GM19099 (cell line): ENCODE results near the gene COL28A1.

ENCODE experiments used
- POLR2A ChIP-seq: IDR thresholded peaks from 3 replicates; pipeline ENCODE4 v1.6.1; 2011; ENCODE audit warnings: low read depth; ENCODE audit not compliant: insufficient read length; ENCODE audit errors: extremely low read depth

COL28A1 gene

DNA sequence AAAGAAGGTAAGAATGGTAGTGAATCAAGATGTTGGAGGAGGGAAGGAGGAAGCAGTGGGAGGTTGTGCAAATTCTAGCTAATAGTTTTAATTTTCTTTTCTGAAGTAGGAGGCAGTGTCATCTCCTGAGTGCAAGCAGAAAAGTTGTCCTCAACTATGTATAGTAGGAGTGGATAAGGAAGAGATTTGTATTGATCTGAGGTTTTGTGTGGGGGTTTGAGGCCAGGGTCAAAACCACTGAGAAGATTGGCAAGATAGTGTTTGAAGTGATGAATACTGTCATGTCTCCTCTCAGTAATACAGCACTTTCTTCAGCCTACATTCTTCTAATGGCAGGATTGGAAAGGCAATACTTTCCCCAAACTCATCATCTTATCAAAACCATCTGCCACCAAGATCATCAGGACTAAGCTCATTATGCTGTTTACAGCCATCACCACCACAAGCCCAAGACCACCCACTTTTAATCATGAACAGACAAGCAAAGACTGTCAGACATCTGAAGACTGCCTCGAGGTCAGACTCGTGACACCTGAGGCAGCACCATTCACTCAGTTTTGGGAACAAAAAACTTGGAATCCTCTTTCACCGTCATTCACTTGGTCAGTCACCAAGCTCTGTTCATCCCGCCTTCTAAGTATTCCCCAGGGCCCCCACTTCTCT, 29.5 kb upstream of the COL28A1 start:
- TF ChIP-seq POLR2A = no peak

GRCh38 chr7:7564323-7564780, 28.7 kb upstream of the COL28A1 start:
- no peak for TF ChIP-seq POLR2A

DNA sequence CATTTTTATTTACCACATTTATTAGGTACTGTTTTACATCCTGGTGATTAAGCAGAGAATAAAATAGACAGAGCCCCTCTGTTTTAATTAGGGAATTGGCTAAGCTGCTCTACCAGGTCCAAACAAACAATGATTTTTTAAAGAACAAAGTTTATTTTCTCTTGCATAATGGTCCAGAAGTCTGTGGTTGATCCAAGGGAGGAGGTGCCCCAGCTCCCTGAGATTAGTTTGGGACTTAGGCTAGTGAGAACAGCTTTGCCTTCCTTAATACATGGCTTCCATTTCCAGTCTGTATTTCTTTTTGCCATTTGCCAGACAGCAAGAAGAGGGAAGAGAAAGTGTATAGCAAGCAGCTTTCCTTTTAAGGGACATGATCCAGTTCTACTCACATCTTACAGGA, 28.1 kb upstream of the COL28A1 start:
- TF ChIP-seq POLR2A = no peak

GRCh38 chr7:7563269-7563668, 27.6 kb upstream of the COL28A1 start:
- no peak for TF ChIP-seq POLR2A

GRCh38 chr7:7562736-7563135, 27.1 kb upstream of the COL28A1 start:
- no peak for TF ChIP-seq POLR2A

GRCh38 chr7:7557252-7557651, 21.6 kb upstream of the COL28A1 start:
- TF ChIP-seq POLR2A = no peak

DNA sequence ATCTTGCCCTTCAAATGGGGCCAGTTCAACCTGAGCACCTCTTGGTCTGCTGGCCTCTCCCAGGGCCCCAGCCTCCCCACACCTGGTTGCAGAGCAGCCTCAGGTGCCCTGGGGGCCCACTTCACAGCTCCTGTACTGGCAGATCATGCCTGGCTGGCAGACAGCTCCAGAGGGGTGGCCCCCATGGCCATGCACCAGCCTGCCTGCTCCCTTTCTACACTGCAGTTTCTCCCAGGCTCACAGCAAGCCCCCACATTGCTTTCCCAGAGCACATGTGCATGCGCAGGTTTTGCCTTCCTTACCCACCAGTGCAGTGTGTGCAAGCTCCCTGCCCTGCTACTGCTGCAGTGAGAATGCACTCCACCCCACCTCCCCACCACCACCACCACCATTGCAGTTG, 21.2 kb upstream of the COL28A1 start:
- TF ChIP-seq POLR2A = no peak

DNA sequence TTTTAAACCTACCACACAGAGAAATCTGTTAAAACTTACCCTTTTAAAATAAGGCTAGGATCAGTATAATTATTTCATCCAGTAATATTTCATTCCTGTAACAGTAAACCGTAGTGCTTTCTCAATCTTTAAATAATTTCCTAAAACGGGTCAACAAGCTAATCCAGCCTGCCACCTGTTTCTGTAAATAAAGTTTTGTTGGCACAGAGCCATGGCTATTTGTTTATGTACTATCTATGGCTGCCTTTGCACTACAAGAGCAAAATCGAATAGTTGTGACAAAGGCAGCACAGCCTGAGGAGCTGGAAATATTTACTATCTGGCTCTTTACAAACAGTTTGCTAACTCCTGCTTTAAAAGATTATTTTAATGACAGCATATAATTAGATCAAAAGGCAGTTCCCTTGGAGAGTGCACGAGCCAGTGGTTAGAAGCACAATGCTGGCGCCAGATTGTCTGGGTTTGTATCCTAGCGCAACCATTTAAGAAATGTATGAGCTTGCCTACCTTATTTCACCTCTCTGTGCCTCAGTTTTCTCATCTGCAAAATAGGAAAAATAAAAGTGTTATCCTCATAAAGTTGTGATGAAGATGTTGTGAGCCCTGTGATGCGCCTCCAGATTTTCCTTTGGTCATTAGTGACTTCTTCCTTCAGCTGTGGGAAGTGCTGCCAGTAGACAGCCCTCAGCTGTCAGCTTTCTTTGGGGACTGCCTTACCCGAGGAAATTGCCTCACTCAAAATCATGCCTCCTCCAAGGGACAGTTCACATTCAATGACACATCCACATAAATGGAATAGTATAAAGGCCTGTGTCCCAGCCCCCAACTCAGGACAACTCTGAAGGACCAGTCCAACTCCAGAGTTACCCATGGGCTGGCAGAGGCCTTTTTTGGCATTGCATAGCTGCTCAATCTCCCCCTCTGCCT, 19.2 kb upstream of the COL28A1 start:
- no peak for TF ChIP-seq POLR2A

DNA sequence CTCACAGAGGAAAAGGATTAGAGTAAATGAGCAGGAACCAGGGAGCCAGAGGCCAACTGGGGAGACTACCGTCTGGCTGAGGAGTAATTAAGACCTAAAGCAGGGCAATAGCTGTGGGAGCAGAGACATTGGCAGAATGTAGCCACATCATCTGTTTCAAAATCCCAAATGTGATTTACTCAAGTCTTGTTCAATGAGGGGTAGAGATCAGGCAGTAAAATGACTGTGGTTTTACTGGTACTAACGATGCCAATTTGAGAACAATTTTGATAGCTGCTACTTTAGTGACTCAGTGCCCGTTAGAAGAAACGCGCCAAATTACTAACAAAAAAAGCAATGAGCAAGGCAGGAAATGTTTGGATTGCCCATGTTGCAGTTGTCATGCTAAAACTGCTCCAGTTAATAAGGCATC, 18.4 kb upstream of the COL28A1 start:
- TF ChIP-seq POLR2A = no peak

DNA sequence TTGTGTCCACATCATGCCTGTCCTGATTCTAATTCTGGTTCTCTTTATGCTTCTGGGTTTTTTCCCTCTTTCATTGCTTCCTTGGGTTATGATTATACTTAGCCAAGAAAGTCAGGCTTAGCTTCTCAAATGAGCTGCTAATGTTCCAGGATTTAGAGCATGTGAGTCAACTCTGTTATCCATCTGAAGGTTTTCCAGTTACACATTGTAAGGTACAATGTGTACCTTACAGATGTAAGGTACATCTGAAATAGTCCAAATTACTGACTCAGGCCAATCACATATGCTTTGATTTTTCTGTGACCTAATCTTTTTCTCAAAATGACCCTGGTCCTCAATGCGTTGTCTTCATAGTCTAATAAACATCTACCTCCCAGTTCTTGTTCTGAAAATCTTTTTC, 17.7 kb upstream of the COL28A1 start:
- no peak for TF ChIP-seq POLR2A

GRCh38 chr7:7552199-7552598, 16.5 kb upstream of the COL28A1 start:
- no peak for TF ChIP-seq POLR2A

DNA sequence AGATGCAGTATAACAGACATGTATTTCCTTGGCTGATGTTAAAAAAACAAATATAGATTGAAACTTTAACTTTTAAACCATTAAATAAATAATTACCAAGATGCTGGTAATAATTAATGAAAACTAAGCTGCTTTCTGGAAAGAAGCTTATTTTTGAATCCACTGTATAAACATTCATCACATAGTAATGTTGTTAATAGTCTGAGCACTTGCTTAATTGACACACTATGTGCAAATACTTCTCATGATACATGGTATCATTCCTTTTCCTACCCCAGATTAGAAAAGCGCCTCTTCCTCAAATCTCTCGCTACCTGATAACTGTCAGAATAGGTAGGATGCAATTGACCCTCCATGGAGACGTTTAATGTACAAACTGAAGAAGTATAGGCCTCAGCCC, 15.0 kb upstream of the COL28A1 start:
- no peak for TF ChIP-seq POLR2A

- TF ChIP-seq POLR2A = no peak
Measured at GRCh38 chr7:7548407-7548806, 12.7 kb upstream of the COL28A1 start.

- TF ChIP-seq POLR2A = no peak
Measured at GRCh38 chr7:7542251-7542835, 6.7 kb upstream of the COL28A1 start.

DNA sequence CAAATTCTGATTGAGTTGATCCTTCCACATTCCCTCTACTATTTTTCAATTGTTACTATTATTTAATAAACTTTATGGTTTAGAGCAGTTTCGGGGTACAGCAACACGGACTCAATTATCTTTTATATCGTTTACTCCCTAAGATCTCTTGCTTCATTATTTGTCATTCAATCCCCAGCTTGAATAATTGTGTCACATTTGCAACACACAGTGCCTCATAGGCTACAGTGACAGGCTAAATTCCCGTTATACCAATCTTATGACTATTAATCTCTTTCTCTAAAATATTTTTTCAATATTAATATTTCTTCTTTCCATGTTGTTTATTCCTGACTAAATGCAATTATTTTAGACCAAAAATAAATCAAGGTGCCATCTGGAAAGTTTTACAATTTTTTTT, 4.0 kb upstream of the COL28A1 start:
- TF ChIP-seq POLR2A = no peak

GRCh38 chr7:7539152-7539551, 3.5 kb upstream of the COL28A1 start:
- no peak for TF ChIP-seq POLR2A
